Glutamatergic neuron (in vitro differentiated cells): ENCODE results near the gene SLC11A1. TPM values are rescaled to one million over a fixed set of nuclear protein-coding genes. Genes with fewer than 3 reads are reported as not detected.

Experiments
- DNase-seq: peaks from one replicate; pipeline ENCODE4 v3.0.0; 2022
- H3K27ac Mint-ChIP-seq: one replicate; pipeline ENCODE4 v1.8.0; 2020; ENCODE audit warnings: mild to moderate bottlenecking, mixed read lengths, inconsistent platforms; ENCODE audit not compliant: unreplicated experiment
- H3K27me3 Mint-ChIP-seq: one replicate; pipeline ENCODE4 v1.8.0; 2020; ENCODE audit warnings: mild to moderate bottlenecking, moderate library complexity, mixed read lengths, inconsistent platforms; ENCODE audit not compliant: unreplicated experiment
- H3K36me3 Mint-ChIP-seq: one replicate; pipeline ENCODE4 v1.8.0; 2020; ENCODE audit warnings: mild to moderate bottlenecking, mixed read lengths, inconsistent platforms; ENCODE audit not compliant: unreplicated experiment
- H3K4me1 Mint-ChIP-seq: one replicate; pipeline ENCODE4 v1.8.0; 2020; ENCODE audit warnings: mild to moderate bottlenecking, low read depth, mixed read lengths, inconsistent platforms; ENCODE audit not compliant: unreplicated experiment
- H3K4me3 Mint-ChIP-seq: one replicate; pipeline ENCODE4 v1.8.0; 2020; ENCODE audit warnings: mild to moderate bottlenecking, mixed read lengths, inconsistent platforms; ENCODE audit not compliant: unreplicated experiment
- H3K9me3 Mint-ChIP-seq: one replicate; pipeline ENCODE4 v1.8.0; 2020; ENCODE audit warnings: mild to moderate bottlenecking, moderate library complexity, mixed read lengths, inconsistent platforms; ENCODE audit not compliant: unreplicated experiment
- total RNA-seq: library from RNA; stranded (reverse); fragmentation: NEBNext Ultra II Directional; extraction: Animal tissue kit (Norgen Biotek cat#: 25700); gene quantifications from one replicate; pipeline ENCODE4 v1.2.1, GENCODE V29; 2021; ENCODE audit not compliant: unreplicated experiment
- TF ChIP-seq, protein P1 (sequence below): fragments of 200-600 bp; sonication (generic); IDR thresholded peaks from one replicate; pipeline ENCODE4 v1.5.0; 2021; ENCODE audit not compliant: partially characterized antibody, unreplicated experiment

Gene SLC11A1
- total RNA-seq, 1 donor from 2014 or later, result not detected

DNA sequence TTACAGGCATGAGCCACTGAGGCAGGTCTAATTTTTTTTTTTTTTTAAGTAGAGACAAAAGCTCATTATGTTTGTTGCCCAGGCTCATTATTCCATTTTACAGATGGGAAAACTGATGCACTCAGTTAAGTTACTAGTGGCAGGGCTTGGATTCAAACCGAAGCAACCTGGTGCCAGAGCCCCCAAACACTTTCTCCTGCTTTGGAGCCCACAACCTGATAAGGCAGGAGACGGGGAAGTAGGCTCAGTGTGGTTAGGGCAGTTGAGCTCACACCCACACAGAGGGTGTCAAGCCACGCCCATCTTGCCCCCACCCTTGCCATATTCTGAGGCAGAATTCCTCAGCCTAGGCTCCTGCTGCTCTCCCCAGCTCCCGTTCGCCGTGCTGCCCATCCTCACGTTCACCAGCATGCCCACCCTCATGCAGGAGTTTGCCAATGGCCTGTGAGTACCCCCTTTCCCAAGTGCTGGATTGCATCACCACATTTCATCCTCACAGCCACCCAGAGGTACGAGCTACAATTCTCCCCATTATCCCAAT lies 11.7 kb downstream of the SLC11A1 start:
- H3K36me3 Mint-ChIP-seq, result no peaks in the 10 kb centered on the region
- TF ChIP-seq, protein P1, sequence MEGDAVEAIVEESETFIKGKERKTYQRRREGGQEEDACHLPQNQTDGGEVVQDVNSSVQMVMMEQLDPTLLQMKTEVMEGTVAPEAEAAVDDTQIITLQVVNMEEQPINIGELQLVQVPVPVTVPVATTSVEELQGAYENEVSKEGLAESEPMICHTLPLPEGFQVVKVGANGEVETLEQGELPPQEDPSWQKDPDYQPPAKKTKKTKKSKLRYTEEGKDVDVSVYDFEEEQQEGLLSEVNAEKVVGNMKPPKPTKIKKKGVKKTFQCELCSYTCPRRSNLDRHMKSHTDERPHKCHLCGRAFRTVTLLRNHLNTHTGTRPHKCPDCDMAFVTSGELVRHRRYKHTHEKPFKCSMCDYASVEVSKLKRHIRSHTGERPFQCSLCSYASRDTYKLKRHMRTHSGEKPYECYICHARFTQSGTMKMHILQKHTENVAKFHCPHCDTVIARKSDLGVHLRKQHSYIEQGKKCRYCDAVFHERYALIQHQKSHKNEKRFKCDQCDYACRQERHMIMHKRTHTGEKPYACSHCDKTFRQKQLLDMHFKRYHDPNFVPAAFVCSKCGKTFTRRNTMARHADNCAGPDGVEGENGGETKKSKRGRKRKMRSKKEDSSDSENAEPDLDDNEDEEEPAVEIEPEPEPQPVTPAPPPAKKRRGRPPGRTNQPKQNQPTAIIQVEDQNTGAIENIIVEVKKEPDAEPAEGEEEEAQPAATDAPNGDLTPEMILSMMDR, result no peak
- no peak for DNase-seq
- peaks cover 8% of the 10 kb centered on the region for H3K4me1 Mint-ChIP-seq
- no peak overlapping the region for H3K4me3 Mint-ChIP-seq
- peaks cover 14% of the 10 kb centered on the region for H3K9me3 Mint-ChIP-seq
- H3K27me3 Mint-ChIP-seq, result peaks cover 13% of the 10 kb centered on the region
- no peak overlapping the region for H3K27ac Mint-ChIP-seq

DNA sequence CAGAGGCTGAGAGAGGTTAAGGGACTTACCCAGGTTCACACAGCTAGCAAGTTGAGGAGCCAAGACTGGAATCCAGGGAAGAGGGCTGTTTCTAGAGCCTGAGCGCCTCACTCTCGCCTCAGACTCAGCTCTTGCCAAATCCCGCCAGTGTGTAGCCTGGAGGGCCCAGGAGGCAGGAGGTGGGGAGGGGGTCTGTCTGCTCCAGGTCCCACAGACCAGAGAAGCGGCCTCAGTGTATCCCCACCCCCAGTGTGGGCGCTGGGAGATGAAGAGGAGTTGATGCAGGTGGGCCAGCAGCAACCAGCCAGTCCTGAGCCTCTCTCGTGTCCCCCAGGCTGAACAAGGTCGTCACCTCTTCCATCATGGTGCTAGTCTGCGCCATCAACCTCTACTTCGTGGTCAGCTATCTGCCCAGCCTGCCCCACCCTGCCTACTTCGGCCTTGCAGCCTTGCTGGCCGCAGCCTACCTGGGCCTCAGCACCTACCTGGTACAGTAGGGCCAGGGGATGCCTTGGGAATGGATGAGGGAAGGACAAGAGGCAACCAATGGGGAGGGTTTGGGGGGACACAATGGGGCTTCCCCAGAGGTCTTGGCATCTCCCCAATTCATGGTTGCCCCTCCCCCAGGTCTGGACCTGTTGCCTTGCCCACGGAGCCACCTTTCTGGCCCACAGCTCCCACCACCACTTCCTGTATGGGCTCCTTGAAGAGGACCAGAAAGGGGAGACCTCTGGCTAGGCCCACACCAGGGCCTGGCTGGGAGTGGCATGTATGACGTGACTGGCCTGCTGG lies 12.4 kb downstream of the SLC11A1 start:
- H3K4me1 Mint-ChIP-seq, result peaks cover 8% of the 10 kb centered on the region
- H3K27ac Mint-ChIP-seq, result no peak overlapping the region
- no peak for DNase-seq
- H3K27me3 Mint-ChIP-seq, result peaks cover 13% of the 10 kb centered on the region
- H3K4me3 Mint-ChIP-seq, result no peak overlapping the region
- peaks cover 12% of the 10 kb centered on the region for H3K9me3 Mint-ChIP-seq
- no peaks in the 10 kb centered on the region for H3K36me3 Mint-ChIP-seq
- TF ChIP-seq, protein P1, result no peak

DNA sequence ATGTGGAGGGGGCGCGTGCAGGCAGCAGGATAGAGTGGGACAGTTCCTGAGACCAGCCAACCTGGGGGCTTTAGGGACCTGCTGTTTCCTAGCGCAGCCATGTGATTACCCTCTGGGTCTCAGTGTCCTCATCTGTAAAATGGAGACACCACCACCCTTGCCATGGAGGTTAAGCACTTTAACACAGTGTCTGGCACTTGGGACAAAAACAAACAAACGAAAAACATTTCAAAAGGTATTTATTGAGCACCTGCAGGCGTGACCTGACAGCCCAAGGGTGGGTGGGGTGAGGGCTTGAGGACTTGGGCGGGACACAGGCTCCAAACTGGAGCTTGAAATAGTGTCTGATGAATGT lies 13.0 kb downstream of the SLC11A1 start:
- Mint-ChIP-seq H3K27me3 (peaks cover 13% of the 10 kb centered on the region), H3K27ac (no peak overlapping the region), H3K4me3 (no peak overlapping the region), H3K4me1 (peaks cover 7% of the 10 kb centered on the region), H3K36me3 (no peaks in the 10 kb centered on the region), H3K9me3 (peaks cover 12% of the 10 kb centered on the region)
- no peak for DNase-seq
- TF ChIP-seq, protein P1, result no peak

DNA sequence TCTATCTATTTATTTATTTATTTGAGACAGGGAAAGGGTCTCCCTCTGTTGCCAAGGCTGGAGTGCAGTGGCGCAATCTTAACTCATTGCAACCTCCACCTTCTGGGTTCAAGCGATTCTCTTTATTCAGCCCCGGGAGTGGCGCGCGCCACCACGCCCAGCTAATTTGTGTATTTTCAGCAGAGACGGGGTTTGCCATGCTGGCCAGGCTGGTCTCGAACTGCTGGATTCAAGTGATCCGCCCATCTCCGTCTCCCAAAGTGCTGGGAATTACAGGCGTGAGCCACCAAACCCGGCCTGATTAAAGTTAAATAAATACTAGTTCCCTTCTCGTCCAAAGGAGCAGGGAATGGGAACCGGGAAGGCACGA lies 13.4 kb downstream of the SLC11A1 start:
- TF ChIP-seq, protein P1, result no peak
- Mint-ChIP-seq H3K36me3 (no peaks in the 10 kb centered on the region), H3K4me1 (peaks cover 6% of the 10 kb centered on the region), H3K4me3 (peak overlapping the region; percentile 80), H3K27ac (no peak overlapping the region), H3K27me3 (peaks cover 13% of the 10 kb centered on the region), H3K9me3 (peaks cover 12% of the 10 kb centered on the region)
- no peak for DNase-seq
